ENCODE data around the gene ATXN2. TPM values are rescaled to one million over a fixed set of nuclear protein-coding genes. Genes with fewer than 3 reads are reported as not detected.
"Not testable (repeated sequence)": the region's sequence is repeated elsewhere in the genome, so short reads cannot be mapped to it uniquely, and the experiment has no call there.

ATXN2 gene
- polyA plus RNA-seq, 1 donor = 53.4 TPM

DNA sequence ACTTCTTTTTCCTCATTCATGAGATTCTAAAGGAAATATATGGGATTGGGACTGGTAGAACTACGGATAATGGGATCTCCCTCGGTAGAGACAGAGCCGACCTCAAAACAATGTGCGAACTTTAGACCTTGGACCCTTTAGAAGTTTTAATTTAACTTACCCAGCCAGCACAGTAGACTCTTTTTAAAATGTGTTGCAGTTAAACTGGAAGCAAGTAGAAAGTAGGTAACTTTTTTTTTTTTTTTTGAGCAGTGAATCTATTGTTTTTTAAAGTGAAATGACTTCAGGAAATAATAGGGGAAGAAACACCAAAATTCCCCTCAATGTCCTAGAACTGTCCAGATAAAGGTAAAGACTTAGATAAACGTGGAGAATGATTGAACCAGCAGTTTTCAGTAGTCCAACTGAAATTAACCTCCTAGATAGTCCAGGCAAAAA is 1.1 kb upstream of the ATXN2 start:
- no peak for DNase-seq

DNA sequence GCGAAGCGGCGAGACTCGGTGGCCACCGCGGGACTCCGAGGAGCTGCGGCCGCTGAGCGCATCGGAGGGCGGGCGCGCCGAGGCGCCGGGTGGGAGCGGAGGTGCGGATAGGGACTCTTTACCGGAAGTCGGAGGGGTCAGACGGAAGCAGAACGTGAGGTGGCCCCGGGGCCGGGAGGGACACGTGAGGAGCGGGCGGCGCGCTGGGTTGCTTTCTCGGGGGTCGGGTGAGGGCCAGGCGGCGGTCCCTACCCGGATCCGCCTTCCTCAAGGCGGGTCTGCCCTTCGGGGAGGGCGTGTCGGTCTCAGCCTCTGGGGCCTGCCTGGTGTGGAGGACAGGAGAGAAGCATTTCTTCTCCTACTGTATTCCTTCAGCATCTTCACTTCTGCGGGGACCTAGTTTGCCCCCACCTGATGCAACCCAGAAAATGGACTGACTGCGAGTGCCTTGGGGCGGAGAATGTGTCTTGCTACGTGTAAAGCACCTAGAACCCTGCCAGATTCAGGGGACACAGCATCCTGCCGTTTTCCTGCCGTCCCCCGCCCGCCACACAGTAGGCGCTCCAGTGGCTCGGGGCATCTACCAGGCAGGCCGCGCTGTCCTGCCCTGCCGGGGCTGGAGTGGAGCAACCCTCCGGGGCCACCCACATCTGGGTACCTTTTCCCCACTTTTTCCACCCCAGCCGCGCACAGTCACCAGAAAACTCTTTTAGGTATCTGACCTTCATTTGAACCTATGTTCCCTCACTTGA is 514 bp upstream of the ATXN2 start:
- peak; percentile 93 for DNase-seq

DNA sequence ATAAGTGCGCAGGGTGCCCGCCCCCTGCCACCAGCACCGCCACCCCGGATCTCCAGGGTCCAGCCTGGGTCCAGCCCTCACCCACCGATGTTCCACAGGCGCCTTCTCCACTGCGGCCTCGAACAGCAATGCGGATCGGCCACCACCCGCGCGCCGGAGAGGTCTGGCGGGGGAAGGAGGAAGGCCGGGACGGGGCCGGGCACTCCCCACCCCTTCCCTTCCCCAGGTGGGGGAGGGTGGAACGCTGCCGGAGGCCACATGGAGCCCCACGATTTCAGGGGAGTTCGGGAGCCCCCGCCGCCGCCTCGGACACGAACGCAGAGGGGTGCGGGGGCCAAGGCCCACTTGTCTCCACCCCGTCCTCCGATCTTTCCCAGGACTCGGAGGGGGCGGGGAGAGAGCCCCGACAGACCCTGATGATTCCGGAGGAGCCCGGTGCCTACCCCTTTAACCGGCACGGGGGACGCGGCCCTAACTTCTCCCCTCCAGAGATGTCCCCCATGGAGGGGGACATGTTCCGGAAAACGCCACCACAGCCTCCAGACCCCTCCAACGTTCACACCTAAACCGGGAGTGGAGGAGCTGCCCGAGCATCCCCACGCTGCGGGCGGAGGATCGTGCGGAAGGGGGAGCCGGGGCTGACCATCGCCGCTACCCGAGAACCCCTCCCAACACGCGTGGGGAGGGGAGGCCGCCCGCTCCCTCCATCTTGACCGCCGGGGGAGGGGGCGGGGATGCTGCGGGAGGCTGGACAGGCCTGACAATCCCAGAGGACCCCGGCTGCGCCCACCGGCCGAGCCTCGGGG is 1.1 kb downstream of the ATXN2 start:
- peak; percentile 46 for DNase-seq

DNA sequence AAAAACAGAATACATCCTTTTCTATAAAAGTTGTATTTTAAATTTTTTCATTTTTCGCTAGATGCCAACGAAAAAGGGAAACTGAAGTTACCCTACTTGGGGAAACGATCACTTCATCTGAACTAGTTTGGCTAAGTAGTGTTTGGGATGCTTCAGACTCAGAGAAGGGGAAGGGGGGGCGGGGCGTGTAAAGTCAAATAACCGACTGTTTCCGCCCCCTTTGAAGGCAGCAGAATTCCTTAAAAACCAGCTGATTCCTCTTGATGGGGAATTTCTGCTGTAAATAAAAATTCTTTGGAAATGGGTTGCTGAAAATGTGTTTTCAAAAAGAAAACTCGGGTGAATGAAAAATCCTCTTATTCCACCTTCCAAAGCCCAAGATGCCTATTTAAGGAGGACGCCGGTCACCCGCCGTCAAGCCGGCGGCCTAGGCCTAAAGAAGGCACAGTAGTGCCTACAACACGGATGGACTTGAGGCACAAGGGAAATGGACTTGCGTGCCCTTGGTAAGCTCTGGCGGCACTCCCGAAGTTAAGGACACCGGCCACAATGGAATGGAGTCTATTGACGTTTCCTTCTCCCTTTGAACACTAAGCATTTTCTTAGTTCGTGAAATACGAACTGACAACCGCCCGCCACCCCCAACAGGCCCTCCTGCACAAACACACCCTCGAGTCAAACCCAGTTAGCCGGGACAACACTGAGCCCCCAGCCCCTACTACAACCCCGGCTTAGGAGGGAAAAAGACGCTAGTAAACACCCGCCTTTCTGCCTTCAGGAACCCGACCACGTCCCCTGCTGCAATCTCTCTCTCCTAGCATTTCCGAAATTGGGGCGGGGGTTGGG is 1.9 kb downstream of the ATXN2 start:
- peak; percentile 24 for DNase-seq

DNA sequence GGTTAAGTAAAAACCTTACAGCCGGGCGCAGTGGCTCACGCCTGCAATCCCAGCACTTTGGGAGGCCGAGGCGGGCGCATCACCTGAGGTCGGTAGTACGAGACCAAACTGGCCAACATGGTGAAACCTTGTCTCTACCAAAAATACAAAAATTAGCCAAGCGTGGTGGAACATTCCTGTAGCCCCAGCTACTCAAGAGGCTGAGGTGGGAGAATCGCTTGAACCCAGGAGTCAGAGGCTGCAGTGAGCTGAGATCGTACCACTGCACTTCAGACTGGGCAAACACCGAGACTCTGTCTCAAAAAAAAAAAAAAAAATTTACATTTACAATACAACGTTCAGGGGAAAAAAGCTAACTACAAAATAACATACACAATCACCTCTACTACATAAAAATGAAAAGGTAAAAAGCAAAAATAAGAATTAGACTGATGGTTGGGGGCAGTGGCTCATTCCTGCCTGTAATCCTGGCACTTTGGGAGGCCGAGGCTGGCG is 3.7 kb downstream of the ATXN2 start:
- DNase-seq = not testable (repeated sequence)

DNA sequence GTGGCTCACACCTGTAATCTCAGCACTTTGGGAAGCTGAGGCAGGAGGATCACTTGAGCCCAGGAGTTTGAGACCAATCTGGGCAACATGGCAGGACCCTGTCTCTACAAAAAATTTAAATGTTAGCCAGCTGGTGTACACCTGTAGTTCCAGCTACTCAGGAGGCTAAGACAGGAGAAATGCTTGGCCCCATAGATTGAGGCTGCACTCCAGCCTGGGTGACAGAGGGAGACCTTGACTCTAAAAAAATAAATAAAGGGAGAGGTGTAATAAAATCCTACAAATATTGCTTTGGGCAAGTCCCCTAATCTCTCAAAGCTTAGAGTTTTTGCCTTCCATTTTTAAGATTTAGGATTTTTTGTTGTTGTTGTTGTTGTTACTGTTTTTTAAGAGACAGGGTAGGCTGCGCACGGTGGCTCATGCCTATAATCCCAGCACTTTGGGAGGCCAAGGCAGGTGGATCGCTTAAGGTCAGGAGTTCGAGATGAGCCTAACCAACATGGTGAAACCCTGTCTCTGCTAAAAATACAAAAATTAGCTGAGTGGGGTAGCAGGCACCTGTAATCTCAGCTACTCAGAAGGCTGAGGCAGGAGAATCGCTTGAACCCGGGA is 7.6 kb downstream of the ATXN2 start:
- DNase-seq = not testable (repeated sequence)

DNA sequence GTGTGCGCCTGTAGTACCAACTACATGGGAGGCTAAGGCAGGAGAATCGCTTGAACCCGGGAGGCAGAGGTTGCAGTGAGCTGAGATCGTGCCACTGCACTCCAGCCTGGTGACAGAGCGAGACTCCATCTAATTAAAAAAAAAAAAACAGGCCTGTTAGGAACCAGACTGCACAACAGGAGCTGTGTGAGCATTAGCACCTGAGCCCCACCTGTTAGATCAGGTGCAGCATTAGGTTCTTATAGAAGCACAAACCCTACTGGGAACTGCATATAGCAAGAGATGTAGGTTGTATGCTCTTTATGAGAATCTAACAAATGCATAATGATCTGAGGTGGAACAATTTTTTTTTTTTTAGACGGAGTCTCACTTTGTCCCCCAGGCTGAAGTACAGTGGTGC is 8.6 kb downstream of the ATXN2 start:
- DNase-seq = no peak

DNA sequence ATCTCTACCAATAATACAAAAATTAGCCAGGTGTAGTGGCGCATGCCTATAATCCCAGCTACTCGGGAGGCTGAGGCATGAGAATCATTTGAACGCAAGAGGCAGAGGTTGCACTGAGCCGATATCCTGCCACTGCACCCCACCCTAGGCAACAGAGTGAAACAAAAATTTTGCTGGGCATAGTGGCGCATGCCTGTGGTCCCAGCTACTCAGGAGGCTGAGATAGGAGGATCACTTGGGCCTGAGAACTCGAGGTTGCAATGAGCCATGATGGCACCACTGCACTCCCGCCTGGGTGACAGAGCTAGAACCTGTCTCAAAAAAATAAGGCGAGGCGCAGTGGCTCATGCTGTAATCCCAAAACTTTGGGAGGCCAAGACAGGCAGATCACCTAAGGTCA is 9.5 kb downstream of the ATXN2 start:
- DNase-seq = no peak

DNA sequence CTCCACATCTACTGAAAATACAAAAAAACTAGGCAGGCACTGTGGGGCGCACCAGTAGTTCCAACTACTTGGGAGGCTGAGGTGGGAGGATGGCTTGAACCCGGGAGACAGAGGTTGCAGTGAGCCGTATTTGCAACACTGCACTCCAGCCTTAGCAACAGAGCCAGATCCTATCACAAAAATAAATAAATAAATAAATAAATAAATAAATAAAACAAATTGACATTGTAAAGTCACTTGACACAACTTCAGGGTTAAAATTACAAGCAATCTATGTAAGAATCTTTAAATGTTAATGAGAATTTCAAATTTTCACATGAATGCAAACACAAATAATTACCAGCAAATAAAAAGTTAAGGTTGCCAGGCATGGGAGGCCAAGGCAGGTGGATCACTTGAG is 11.1 kb downstream of the ATXN2 start:
- DNase-seq = no peak

DNA sequence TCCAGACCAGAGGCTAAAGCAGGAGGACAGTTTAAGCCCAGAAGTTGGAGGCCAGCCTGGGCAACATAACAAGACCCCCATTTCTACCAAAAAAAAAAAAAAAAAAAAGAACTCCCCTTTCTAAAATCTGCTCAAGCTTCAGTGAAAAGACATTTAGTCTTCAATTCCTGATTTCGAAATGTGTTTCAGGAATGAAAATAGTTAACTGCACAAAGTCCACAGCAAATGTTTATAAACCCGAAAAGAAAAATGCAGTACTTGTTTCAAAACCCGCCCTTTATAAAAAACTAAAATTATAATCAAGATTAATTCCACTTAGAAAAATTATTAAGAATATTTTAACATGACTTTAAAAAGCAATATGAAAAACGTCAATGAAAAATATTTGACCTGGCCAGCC is 12.1 kb downstream of the ATXN2 start:
- DNase-seq = no peak

DNA sequence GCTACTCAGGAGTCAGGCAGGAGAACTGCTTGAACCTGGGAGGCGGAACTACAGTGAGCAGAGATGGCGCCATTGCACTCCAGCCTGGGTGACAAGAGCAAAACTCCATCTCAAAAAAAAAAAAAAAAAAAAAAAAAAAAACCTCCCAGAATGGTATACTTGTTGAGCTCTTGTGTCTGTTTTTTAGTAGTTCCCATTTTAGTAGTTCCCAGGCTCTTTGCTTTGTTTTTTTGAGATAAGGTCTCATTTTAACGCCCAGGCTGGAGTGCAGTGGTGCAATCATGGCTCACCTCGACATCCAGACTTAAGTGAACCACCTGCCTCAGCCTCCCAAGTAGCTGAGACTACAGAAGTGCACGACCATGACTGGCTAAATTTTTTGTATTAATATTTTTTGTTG is 13.4 kb downstream of the ATXN2 start:
- DNase-seq = no peak

DNA sequence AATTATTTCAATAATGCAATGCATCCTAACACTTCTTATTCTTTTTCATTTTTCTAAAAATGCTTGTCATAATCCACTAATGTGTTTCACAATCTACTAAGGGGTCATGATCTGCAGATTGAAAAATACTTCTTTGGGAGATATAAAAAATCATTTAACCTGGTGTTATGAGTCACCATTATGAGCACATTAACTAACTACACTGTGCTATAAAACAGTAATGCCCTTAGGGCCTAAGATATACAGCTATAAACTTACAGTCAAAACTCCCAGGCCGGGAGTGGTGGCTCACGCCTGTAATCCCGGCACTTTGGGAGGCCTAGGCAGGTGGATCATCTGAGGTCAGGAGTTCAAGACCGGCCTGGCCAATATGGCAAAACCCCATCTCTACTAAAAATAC is 14.2 kb downstream of the ATXN2 start:
- no peak for DNase-seq

DNA sequence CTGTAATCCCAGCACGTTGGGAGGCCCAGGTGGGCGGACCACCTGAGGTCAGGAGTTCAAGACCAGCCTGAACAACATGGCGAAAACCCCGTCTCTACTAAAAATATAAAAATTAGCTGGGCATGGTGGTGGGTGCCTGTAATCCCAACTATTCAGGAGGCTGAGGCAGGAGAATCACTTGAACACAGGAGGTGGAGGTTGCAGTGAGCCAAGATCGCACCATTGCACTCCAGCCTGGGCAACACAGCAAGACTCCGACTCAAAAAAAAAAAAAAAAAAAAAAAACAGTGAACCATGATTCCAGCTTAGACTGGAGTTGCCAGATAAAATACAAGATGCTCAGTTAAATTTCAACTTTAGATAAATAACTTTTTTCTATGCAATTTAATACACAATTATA is 15.6 kb downstream of the ATXN2 start:
- DNase-seq = not testable (repeated sequence)

DNA sequence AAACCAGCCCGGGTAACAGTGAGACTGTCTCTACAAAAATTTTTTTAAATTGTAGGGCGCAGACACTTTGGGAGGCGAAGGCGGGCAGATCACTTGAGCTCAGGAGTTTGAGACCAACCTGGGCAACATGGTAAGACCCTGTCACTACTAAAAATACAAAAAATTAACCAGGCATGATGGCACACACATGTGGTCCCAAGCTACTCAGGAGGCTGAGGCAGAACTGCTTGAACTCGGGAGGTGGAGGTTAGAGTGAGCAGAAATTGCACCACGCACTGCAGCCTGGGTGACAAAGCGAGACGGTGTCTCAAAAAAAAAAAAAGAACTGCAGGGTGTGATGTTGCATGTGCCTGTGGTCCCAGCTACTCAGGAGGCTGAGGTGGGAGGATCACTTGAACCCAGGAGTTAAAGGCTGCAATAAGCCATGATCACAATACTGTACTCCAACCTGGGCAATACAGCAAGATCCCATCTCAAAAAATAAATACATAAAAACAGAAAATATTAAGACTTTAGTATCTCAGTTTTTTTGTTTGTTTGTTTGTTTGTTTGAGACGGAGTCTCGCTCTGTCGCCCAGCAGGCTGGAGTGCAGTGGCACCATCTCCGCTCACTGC is 16.9 kb downstream of the ATXN2 start:
- DNase-seq = no peak

DNA sequence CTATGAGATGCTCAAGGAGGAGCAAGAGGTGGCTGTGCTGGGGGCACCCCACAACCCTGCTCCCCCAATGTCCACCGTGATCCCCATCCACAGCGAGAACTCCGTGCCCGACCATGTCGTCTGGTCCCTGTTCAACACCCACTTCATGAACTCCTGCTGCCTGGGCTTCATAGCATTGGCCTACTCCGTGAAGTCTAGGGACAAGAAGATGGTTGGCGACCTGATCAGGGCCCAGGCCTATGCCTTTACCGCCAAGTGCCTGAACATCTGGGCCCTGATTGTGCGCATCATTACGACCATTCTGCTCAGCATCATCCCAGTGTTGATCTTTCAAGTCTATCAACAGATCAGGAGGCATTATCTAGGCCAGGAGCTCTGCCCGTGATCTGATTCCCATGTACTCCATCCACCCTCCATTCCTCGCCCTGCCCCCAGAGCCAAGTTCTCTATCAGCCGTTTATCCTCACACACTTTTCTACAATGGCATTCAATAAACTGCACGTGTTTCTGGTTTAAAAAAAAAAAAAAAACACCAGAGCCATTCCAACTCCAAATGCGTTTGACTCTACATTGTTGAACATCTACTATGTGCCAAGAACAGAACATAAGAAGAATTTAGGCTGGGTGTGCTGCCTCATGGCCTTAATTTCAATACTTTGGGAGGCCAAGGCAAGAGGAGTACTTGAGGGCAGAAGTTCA is 17.5 kb downstream of the ATXN2 start:
- DNase-seq = no peak

DNA sequence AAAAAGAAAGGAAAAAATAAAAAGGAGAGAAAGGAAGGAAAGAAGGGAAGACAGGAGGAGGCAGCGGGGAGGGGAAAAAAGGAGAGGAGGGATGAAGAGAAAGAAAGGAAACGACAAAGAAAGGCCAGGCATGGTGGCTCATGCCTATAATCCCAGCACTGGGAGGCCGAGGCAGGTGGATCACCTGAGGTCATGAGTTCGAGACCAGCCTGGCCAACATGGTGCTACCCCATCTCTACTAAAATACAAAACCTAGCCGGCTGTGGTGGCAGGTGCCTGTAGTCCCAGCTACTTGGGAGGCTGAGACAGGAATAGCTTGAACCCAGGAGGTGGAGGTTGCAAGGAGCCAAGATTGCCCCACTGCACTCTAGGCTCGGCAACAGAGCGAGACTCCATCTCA is 18.4 kb downstream of the ATXN2 start:
- no peak for DNase-seq

DNA sequence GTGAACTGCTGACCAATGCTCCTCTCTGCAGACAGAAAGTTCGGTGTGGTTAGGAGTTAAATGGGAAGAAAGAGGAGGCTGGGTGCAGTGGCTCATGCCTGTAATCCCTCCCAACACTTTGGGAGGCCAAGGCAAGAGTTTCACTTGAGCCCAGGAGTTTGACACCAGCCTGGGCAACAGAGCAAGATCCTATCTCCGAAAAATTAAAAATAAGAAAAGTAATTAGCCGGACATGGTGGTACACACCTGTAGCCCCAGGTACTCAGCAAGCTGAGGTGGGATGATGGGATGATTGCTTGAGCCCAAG is 19.0 kb downstream of the ATXN2 start:
- DNase-seq = no peak

DNA sequence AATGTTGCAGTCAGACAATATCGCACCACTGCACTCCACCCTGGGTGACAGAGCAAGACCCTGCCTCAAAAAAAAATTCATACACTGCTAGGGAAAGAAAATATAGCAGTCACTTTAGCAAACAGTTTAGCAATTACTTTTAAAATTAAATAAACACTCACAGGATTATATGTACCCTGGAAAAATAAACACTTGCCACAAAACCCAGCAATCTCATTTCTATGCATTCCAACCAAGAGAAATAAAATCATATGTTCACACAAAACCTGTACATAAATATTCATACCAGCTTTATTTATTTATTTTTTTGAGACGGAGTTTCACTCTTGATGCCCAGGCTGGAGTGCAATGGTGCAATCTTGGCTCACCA is 20.2 kb downstream of the ATXN2 start:
- no peak for DNase-seq

DNA sequence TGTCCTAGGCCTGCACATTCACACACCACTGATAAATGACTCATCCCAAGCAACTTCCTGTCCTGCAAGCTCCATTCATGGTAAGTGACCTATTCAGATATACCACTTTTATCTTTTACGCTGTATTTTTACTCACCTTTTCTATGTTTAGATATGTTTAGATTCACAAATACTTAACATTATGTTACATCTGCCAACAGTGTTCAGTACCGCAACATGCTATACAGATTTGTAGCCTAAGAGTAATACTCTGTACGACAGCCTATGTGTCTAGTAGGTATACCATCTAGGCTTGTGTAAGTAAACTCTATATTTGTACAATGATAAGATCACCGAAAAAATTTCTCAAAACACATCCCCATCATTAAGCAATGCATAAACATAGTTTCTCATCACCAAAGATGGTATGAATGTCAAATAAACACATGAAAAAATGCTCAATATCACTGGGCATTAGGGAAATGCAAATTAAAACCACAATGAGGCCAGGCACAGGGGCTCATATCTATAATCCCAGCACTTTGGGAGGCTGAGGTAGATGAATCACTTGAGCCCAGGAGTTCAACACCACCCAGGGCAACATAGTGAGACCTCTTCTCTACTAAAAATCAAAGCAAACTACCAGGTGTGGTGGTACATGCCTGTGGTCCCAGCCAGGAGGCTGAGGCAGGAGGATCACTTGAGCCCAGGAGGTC is 20.7 kb downstream of the ATXN2 start:
- DNase-seq = no peak

DNA sequence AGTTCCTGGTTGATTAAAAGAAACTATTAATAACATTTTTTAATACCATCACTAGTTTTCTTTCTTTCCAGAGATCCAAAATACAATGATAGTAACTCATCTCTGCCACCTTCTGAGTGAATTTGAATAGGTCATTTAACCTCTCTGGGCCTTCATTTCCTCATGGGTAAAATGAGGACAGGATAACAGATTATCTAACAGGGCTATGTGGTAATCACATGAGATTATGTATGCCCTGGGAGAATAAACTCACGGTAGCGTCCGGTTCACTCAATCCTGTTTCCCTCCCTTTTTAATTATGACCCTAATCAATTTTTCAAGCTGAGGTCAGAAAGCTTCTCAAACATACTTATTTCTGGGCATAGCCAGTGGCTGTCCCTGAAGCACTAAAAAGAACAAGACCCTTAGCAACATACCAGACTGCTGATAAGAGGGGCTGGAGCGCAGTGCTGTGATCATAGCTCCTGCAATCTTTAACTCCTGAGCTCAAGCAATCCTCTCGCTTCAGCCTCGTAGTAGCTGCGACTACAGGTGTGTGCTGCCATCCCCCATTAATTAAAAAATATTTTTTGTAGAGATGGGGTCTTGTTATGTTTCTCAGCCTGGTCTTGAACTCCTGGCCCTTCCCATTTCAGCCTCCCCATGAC is 24.2 kb downstream of the ATXN2 start:
- no peak for DNase-seq
